ENCODE measurements around the gene MEP1A. TPM values are rescaled to one million over a fixed set of nuclear protein-coding genes. Genes with fewer than 3 reads are reported as not detected.
"Not testable (repeated sequence)": the region's sequence is repeated elsewhere in the genome, so short reads cannot be mapped to it uniquely, and the experiment has no call there.

MEP1A gene
- total RNA-seq, 4 donors from 2014 or later = not detected

- Histone ChIP-seq H3K27me3 (no peaks in the 10 kb centered on the region), H3K27ac (no peak overlapping the region), H3K4me1 (peaks cover 0 to 11% (median 0%) of the 10 kb centered on the region in 3 donors), H3K36me3 (no peaks in the 10 kb centered on the region), H3K9me3 (no peaks in the 10 kb centered on the region), H3K4me3 (no peak overlapping the region)
- WGBS, 2 donors (ENCODE audit: low coverage in 1 of 2) = 76 to 100% methylated on average over 1 to 2 of the region's 2 CpGs
- TF ChIP-seq POLR2A (IDR thresholded peaks at IDR 0.05) (no peak), CTCF (IDR thresholded peaks at IDR 0.05) (no peak), POLR2AphosphoS5 (IDR thresholded peaks at IDR 0.05) (no peak), EP300 (IDR thresholded peaks at IDR 0.05) (no peak)
- no peak for ATAC-seq
These were observed 57.6 kb downstream of the MEP1A start for GRCh38 chr6:46850792-46851191.

- not testable (repeated sequence) for H3K9me3 ChIP-seq, H3K4me3 ChIP-seq, H3K27me3 ChIP-seq, H3K27ac ChIP-seq, H3K36me3 ChIP-seq, ATAC-seq
- WGBS, 2 donors (ENCODE audit: low coverage in 1 of 2) = 56 to 60% methylated on average over 1 to 3 of the region's 4 CpGs
- H3K4me1 ChIP-seq = peaks cover 0 to 11% (median 0%) of the 10 kb centered on the region in 3 donors
These were observed 58.4 kb downstream of the MEP1A start for GRCh38 chr6:46851576-46851975.

- H3K27ac ChIP-seq, H3K4me3 ChIP-seq, H3K36me3 ChIP-seq, H3K27me3 ChIP-seq, H3K4me1 ChIP-seq, H3K9me3 ChIP-seq, ATAC-seq: not testable (repeated sequence)
- peak; percentile 31 to 61 (median 44) for TF ChIP-seq CTCF (IDR thresholded peaks at IDR 0.05)
- WGBS, 2 donors (ENCODE audit: low coverage in 1 of 2) = 29 to 30% methylated on average over 1 of the region's 1 CpG
These were observed 62.8 kb downstream of the MEP1A start for GRCh38 chr6:46855966-46856365.

- no peaks in the 10 kb centered on the region for H3K4me1 ChIP-seq
- TF ChIP-seq EP300 (IDR thresholded peaks at IDR 0.05) (no peak), POLR2A (IDR thresholded peaks at IDR 0.05) (no peak), POLR2AphosphoS5 (IDR thresholded peaks at IDR 0.05) (no peak)
- WGBS, 2 donors (ENCODE audit: low coverage in 1 of 2) = 67 to 69% methylated on average over 2 of the region's 2 CpGs
- no peak overlapping the region for H3K27ac ChIP-seq
- no peaks in the 10 kb centered on the region for H3K27me3 ChIP-seq
- no peaks in the 10 kb centered on the region for H3K36me3 ChIP-seq
- H3K4me3 ChIP-seq = no peak overlapping the region
- no peak for ATAC-seq
- H3K9me3 ChIP-seq = no peaks in the 10 kb centered on the region
These were observed 69.2 kb downstream of the MEP1A start for GRCh38 chr6:46862381-46862780.

- Histone ChIP-seq H3K4me3 (no peak overlapping the region), H3K9me3 (no peaks in the 10 kb centered on the region), H3K36me3 (no peaks in the 10 kb centered on the region), H3K27me3 (no peaks in the 10 kb centered on the region), H3K4me1 (no peaks in the 10 kb centered on the region), H3K27ac (no peak overlapping the region)
- TF ChIP-seq CTCF (IDR thresholded peaks at IDR 0.05) (no peak), EP300 (IDR thresholded peaks at IDR 0.05) (no peak), POLR2AphosphoS5 (IDR thresholded peaks at IDR 0.05) (no peak), POLR2A (IDR thresholded peaks at IDR 0.05) (no peak)
- ATAC-seq = no peak
- WGBS, 2 donors (ENCODE audit: low coverage in 1 of 2) = 52 to 72% methylated on average over 2 to 3 of the region's 3 CpGs
These were observed 70.6 kb downstream of the MEP1A start for GRCh38 chr6:46863791-46864190.

GRCh38 chr6:46865221-46865620 is 72.0 kb downstream of the MEP1A start:
- 83 to 100% methylated on average over 1 to 2 of the region's 2 CpGs for WGBS, 2 donors (ENCODE audit: low coverage in 1 of 2)
- Histone ChIP-seq H3K4me1 (no peaks in the 10 kb centered on the region), H3K27me3 (no peaks in the 10 kb centered on the region), H3K27ac (no peak overlapping the region), H3K4me3 (no peak overlapping the region), H3K36me3 (no peaks in the 10 kb centered on the region), H3K9me3 (no peaks in the 10 kb centered on the region)
- no peak for ATAC-seq
- no peak for TF ChIP-seq POLR2AphosphoS5 (IDR thresholded peaks at IDR 0.05)
- no peak for TF ChIP-seq POLR2A (IDR thresholded peaks at IDR 0.05)
- no peak for TF ChIP-seq CTCF (IDR thresholded peaks at IDR 0.05)
- TF ChIP-seq EP300 (IDR thresholded peaks at IDR 0.05) = no peak

Data from gastroesophageal sphincter (tissue), 4 donors.